ENCODE measurements around the gene FAIM2.

The FAIM2 gene

DNA sequence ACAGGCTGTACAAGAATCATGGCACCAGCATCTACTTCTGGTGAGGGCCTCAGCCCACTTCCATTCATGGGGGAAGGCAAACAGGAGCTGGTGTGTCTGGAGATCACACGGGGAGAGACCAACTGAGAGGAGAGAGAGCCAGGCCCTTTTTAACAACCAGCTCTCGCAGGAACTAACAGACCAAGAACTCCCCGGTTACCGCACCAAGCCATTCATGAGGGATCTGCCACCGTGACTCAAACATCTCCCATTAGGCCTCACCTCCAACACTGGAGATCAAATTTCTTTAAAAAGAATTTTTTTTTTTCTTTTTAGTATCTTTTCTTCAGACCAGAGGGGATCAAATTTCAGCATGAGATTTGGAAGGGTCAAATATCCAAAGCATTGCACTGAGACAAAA is 30.1 kb upstream of the FAIM2 start:
- POLR2A ChIA-PET = no interaction called here
- DNase-seq (ENCODE audit: low read depth, low spot score) = no peak
- TF ChIP-seq, protein P1, sequence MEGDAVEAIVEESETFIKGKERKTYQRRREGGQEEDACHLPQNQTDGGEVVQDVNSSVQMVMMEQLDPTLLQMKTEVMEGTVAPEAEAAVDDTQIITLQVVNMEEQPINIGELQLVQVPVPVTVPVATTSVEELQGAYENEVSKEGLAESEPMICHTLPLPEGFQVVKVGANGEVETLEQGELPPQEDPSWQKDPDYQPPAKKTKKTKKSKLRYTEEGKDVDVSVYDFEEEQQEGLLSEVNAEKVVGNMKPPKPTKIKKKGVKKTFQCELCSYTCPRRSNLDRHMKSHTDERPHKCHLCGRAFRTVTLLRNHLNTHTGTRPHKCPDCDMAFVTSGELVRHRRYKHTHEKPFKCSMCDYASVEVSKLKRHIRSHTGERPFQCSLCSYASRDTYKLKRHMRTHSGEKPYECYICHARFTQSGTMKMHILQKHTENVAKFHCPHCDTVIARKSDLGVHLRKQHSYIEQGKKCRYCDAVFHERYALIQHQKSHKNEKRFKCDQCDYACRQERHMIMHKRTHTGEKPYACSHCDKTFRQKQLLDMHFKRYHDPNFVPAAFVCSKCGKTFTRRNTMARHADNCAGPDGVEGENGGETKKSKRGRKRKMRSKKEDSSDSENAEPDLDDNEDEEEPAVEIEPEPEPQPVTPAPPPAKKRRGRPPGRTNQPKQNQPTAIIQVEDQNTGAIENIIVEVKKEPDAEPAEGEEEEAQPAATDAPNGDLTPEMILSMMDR (IDR thresholded peaks at IDR 0.05; ENCODE audit: insufficient read depth, low read length, missing control alignments) = no peak
- H3K4me3 ChIP-seq (ENCODE audit: low read depth, low read length) = no peak overlapping the region
- CTCF ChIA-PET = interaction anchor here (0.7 to 11.8 kb wide), 6 partner anchors 9 to 154 kb away, joined by 3 to 173 read pairs (median 5); no protein-coding TSS in a partner anchor

DNA sequence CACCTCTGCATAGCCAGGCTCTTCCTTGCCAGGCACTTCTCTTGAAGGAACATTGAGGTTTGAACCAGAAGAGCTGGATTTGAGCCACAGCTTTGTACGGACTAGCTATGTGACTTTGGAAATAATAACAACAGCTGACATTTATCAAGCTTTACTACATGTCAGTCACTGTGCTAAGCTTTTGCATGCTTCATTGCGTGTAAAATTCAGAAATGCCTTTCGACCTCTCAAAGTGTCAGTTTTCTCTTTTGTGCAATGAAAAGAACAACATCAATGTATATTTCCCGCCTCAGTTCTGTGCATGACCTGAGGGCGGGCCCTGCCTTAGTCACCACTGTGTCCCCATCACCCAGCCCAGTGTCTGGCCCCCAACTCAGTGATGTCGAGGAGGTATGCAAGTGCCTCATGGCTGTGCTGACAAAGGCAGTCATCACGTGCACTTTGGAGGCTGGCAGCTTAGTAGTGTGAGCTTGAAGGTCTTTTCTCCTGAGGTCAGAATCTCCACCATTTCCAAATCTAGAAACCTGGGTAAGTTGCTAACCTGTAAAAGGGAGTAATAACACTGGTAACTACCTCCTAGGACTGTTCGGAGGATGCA is 28.9 kb upstream of the FAIM2 start:
- ChIA-PET CTCF (interaction anchor here (1.2 to 11.8 kb wide), 5 partner anchors 10 to 155 kb away, joined by 3 to 173 read pairs (median 15); no protein-coding TSS in a partner anchor), POLR2A (no interaction called here)
- no peak overlapping the region for H3K4me3 ChIP-seq (ENCODE audit: low read depth, low read length)
- no peak for DNase-seq (ENCODE audit: low read depth, low spot score)
- TF ChIP-seq, protein P1 (IDR thresholded peaks at IDR 0.05; ENCODE audit: insufficient read depth, low read length, missing control alignments) = no peak

DNA sequence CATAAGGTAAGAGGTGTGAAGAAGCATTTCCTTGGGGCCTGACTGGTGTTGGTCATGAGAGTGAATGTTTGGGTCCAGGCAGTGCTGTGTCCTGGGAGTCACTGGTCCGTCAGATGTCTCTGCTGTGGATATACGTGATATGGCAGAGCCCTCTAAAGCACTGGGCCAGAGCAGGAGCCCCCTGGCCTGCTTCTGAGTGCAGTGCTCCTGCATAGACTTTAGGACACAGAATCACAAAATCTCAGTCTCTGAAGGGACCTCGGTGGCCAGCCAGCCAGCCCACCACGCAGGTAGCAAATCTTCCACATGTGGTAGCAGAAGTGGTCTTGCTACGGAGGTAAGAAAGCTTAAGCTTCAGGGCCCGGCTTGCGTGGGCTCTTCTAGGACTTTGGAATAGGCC is 28.3 kb upstream of the FAIM2 start:
- no peak overlapping the region for H3K4me3 ChIP-seq (ENCODE audit: low read depth, low read length)
- TF ChIP-seq, protein P1 (IDR thresholded peaks at IDR 0.05; ENCODE audit: insufficient read depth, low read length, missing control alignments) = no peak
- DNase-seq (ENCODE audit: low read depth, low spot score) = no peak
- ChIA-PET CTCF (interaction anchor here (1.2 to 11.8 kb wide), 4 partner anchors 11 to 154 kb away, joined by 3 to 173 read pairs (median 16); no protein-coding TSS in a partner anchor), POLR2A (no interaction called here)

DNA sequence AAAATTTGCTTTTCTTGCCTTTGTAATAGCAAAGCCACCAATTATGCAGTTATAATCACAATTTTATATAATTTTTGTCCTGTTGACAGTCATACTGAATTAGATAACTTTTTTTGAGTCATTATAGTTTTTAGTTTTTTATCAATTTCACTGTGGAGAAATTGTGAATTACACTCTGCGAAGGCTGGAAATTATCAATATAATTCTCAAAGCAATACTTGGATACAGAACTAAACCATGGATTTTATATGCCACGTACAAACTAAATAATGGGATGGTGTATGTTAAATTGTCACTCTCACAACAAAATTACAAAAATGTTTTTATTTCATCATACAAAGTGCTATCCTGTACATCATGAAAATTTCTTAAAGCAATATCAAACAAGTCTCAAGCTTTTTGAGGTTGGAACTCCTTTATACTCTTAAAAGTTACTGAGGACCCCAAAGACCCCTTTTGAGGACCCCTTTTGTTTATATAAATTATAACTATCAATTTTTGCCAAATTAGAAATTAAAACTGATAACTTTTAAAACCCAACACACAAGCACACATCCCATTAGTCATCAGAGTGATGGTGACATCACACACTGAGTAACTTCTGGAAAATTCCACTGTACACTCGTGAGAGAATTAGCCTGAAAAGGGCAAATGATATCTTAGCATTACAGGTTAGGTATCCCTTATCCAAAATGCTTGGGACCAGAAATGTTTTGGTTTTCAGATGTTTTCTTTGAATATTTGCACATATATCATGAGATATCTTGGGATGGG is 27.0 kb upstream of the FAIM2 start:
- no peak for DNase-seq (ENCODE audit: low read depth, low spot score)
- ChIA-PET CTCF (interaction anchor here (1.4 to 11.8 kb wide), 4 partner anchors 12 to 36 kb away, joined by 3 to 173 read pairs (median 10); no protein-coding TSS in a partner anchor), POLR2A (no interaction called here)

DNA sequence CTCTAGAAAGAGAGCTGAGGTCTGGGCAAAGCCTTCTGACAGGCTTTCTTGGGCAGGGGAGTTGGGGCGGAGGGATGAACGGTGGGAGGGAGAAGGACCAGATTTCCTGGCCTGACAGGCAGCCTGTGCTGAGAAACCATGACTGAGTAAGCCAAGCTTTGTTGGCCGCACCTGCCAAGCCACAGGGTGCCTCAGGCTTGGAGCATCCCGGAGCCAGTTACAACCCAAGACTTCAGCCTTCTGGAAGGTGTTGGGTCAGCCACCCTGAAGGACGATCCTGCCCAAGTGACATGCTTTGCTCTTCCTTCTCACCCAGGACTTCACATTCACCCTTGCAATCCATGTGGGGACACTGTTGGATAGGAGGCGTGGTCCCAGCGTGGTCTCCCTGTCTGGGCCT is 25.9 kb upstream of the FAIM2 start:
- H3K4me3 ChIP-seq (ENCODE audit: low read depth, low read length) = no peak overlapping the region
- ChIA-PET POLR2A (no interaction called here), CTCF (interaction anchor here (1.6 to 11.8 kb wide), 3 partner anchors 13 to 37 kb away, joined by 4 to 173 read pairs (median 15); no protein-coding TSS in a partner anchor)
- TF ChIP-seq, protein P1 (IDR thresholded peaks at IDR 0.05; ENCODE audit: insufficient read depth, low read length, missing control alignments) = no peak
- DNase-seq (ENCODE audit: low read depth, low spot score) = no peak

More for the DNA sequence above, 27.0 kb upstream of the FAIM2 start:
- TF ChIP-seq, protein P1 (IDR thresholded peaks at IDR 0.05; ENCODE audit: insufficient read depth, low read length, missing control alignments) = no peak
- no peak overlapping the region for H3K4me3 ChIP-seq (ENCODE audit: low read depth, low read length)

DNA sequence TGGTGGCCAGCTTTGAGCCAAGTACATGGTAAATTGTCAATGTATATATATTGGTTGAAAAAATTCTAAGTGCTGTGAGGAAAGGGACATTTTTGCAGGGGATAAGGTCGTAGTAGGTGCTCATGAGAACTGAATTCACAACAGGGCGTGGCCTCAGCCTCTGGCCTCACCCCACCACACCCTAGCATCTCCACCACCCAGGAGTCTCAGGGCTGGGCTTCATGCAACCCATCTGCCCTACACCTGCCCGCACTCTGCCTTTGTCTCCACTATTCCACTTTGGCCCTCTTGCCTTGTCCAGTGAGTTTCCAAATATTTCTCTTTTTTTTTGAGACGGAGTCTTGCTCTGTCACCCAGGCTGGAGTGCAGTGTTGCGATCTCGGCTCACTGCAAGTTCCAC is 24.8 kb upstream of the FAIM2 start:
- POLR2A ChIA-PET = no interaction called here
- TF ChIP-seq, protein P1 (IDR thresholded peaks at IDR 0.05; ENCODE audit: insufficient read depth, low read length, missing control alignments) = no peak
- CTCF ChIA-PET = interaction anchor here (1.3 to 11.8 kb wide), 5 partner anchors 9 to 61 kb away, joined by 3 to 173 read pairs (median 10); no protein-coding TSS in a partner anchor

More for the DNA sequence above, 24.8 kb upstream of the FAIM2 start:
- H3K4me3 ChIP-seq (ENCODE audit: low read depth, low read length) = no peak overlapping the region
- DNase-seq (ENCODE audit: low read depth, low spot score) = no peak

Data from AG04449 (cell line).